Activated T-cell treated with anti-CD3 and anti-CD28 coated beads for 24 hours (primary cell): Measurements from ENCODE around the gene SPATA31C2.
A peak's percentile ranks its signal among the peaks of the same experiment; 100 is the strongest.
"Not testable (repeated sequence)": the region's sequence is repeated elsewhere in the genome, so short reads cannot be mapped to it uniquely, and the experiment has no call there.

Source experiments
- DNase-seq: peaks from one replicate; pipeline ENCODE4 v3.0.0-alpha.2; 2020; ENCODE audit warnings: low read depth

SPATA31C2 gene

GRCh38 chr9:88138375-88138774 lies at the start of gene SPATA31C2:
Gene SPATA31C2 (minus strand): TSS chr9:88138475. CDS start chr9:88138446, 29 bp downstream.
- not testable (repeated sequence) for DNase-seq

- DNase-seq = no peak
These were observed 49.4 kb upstream of the SPATA31C2 start for GRCh38 chr9:88187631-88188030.

- DNase-seq = no peak
These were observed 48.3 kb upstream of the SPATA31C2 start for GRCh38 chr9:88186495-88187110.

GRCh38 chr9:88184976-88185375 lies 46.7 kb upstream of the SPATA31C2 start:
- no peak for DNase-seq

- no peak for DNase-seq
These were observed 45.7 kb upstream of the SPATA31C2 start for GRCh38 chr9:88183798-88184495.

- no peak for DNase-seq
These were observed 44.2 kb upstream of the SPATA31C2 start for GRCh38 chr9:88182501-88182900.

- no peak for DNase-seq
These were observed 41.9 kb upstream of the SPATA31C2 start for GRCh38 chr9:88180081-88180765.

- no peak for DNase-seq
These were observed 40.8 kb upstream of the SPATA31C2 start for GRCh38 chr9:88179062-88179521.

GRCh38 chr9:88178641-88179040 lies 40.4 kb upstream of the SPATA31C2 start:
- no peak for DNase-seq

GRCh38 chr9:88177371-88177770 lies 39.1 kb upstream of the SPATA31C2 start:
- DNase-seq = no peak

- DNase-seq = no peak
These were observed 36.0 kb upstream of the SPATA31C2 start for GRCh38 chr9:88174324-88174723.

GRCh38 chr9:88173378-88173999 lies 35.2 kb upstream of the SPATA31C2 start:
- DNase-seq = peak; percentile 36

GRCh38 chr9:88169700-88170099 lies 31.4 kb upstream of the SPATA31C2 start:
- no peak for DNase-seq

GRCh38 chr9:88168564-88168963 lies 30.3 kb upstream of the SPATA31C2 start:
- no peak for DNase-seq

GRCh38 chr9:88166660-88167059 lies 28.4 kb upstream of the SPATA31C2 start:
- DNase-seq = no peak

- no peak for DNase-seq
These were observed 26.6 kb upstream of the SPATA31C2 start for GRCh38 chr9:88164850-88165249.

GRCh38 chr9:88161144-88161543 lies 22.9 kb upstream of the SPATA31C2 start:
- DNase-seq = no peak

- DNase-seq = no peak
These were observed 5.8 kb upstream of the SPATA31C2 start for GRCh38 chr9:88143957-88144625.

- DNase-seq = no peak
These were observed 4.9 kb upstream of the SPATA31C2 start for GRCh38 chr9:88143179-88143578.

GRCh38 chr9:88133552-88133951 lies 4.7 kb downstream of the SPATA31C2 start:
- DNase-seq = not testable (repeated sequence)

GRCh38 chr9:88129556-88129955 lies 8.7 kb downstream of the SPATA31C2 start:
- DNase-seq = not testable (repeated sequence)

GRCh38 chr9:88127700-88128300 lies 10.5 kb downstream of the SPATA31C2 start:
- DNase-seq = not testable (repeated sequence)
